ENCODE measurements around the gene RNF220. TPM values are rescaled to one million over a fixed set of nuclear protein-coding genes. Genes with fewer than 3 reads are reported as not detected.

RNF220 gene
- total and polyA plus RNA-seq, 2 of the 13 experiments (the other 11 are each of a cell fraction or from before 2014, with no cell fraction given), result 48.2 to 72.1 TPM

DNA sequence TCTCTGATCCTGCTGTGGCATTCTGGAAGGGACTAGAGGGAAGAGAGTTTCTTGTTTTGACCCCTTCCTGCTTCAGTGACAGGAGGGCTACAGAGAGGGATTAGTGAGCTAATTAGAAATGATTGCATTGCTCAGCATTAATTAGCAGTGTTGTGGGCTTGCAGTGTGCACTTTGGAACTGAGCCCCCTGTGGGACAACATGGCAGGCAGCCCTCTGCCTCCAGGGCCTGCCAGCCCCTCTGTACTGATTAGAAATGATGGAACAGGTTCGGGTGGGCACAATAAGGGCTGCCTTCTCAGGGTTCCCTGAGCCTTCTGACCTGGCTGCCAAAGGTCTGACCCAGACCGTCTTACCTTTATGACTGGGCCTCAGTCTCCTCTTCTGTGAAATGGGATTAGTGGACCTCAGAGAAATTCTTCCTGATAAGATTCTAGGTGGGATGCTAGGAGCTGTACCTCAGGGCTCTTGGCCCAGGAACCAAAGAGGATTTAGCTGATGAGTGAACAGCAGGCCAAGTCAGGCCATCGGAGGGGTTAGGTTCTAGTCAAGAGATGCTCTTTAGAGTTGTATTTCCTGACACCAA lies 229.6 kb downstream of the RNF220 start (continued):
- TF ChIP-seq, protein P1, sequence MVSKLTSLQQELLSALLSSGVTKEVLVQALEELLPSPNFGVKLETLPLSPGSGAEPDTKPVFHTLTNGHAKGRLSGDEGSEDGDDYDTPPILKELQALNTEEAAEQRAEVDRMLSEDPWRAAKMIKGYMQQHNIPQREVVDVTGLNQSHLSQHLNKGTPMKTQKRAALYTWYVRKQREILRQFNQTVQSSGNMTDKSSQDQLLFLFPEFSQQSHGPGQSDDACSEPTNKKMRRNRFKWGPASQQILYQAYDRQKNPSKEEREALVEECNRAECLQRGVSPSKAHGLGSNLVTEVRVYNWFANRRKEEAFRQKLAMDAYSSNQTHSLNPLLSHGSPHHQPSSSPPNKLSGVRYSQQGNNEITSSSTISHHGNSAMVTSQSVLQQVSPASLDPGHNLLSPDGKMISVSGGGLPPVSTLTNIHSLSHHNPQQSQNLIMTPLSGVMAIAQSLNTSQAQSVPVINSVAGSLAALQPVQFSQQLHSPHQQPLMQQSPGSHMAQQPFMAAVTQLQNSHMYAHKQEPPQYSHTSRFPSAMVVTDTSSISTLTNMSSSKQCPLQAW (CRISPR knock-in tag; IDR thresholded peaks at IDR 0.05), result no peak
- TF ChIP-seq STAG1 (CRISPR knock-in tag; IDR thresholded peaks at IDR 0.05) (no peak), ZNF629 (CRISPR knock-in tag; conservative IDR thresholded peaks at IDR 0.05) (peak; percentile 89), EEA1 (CRISPR knock-in tag; IDR thresholded peaks at IDR 0.05; ENCODE audit: borderline replicate concordance) (no peak), NR2F6 (IDR thresholded peaks at IDR 0.05) (no peak), NR2F6 (CRISPR knock-in tag; IDR thresholded peaks at IDR 0.05) (no peak), SSRP1 (CRISPR knock-in tag; IDR thresholded peaks at IDR 0.05) (no peak), PAF1 (CRISPR knock-in tag; IDR thresholded peaks at IDR 0.05) (0 out of 2 replicates have a peak, but pooled peaks have one; percentile 36), ZNF660 (CRISPR knock-in tag; IDR thresholded peaks at IDR 0.05; ENCODE audit: borderline replicate concordance, low read depth) (no peak), ZEB1 (IDR thresholded peaks at IDR 0.05; ENCODE audit: insufficient replicate concordance, low read depth) (no peak), ZBTB8A (CRISPR knock-in tag; IDR thresholded peaks at IDR 0.05; ENCODE audit: borderline replicate concordance, low read depth) (no peak), ZNF567 (CRISPR knock-in tag; IDR thresholded peaks at IDR 0.05; ENCODE audit: borderline replicate concordance) (no peak), HDAC6 (IDR thresholded peaks at IDR 0.05; ENCODE audit: low read depth, low read length) (no peak)
- TF ChIP-seq, protein P2, sequence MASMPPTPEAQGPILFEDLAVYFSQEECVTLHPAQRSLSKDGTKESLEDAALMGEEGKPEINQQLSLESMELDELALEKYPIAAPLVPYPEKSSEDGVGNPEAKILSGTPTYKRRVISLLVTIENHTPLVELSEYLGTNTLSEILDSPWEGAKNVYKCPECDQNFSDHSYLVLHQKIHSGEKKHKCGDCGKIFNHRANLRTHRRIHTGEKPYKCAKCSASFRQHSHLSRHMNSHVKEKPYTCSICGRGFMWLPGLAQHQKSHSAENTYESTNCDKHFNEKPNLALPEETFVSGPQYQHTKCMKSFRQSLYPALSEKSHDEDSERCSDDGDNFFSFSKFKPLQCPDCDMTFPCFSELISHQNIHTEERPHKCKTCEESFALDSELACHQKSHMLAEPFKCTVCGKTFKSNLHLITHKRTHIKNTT (CRISPR knock-in tag; IDR thresholded peaks at IDR 0.05), result no peak
- TF ChIP-seq, protein P3, sequence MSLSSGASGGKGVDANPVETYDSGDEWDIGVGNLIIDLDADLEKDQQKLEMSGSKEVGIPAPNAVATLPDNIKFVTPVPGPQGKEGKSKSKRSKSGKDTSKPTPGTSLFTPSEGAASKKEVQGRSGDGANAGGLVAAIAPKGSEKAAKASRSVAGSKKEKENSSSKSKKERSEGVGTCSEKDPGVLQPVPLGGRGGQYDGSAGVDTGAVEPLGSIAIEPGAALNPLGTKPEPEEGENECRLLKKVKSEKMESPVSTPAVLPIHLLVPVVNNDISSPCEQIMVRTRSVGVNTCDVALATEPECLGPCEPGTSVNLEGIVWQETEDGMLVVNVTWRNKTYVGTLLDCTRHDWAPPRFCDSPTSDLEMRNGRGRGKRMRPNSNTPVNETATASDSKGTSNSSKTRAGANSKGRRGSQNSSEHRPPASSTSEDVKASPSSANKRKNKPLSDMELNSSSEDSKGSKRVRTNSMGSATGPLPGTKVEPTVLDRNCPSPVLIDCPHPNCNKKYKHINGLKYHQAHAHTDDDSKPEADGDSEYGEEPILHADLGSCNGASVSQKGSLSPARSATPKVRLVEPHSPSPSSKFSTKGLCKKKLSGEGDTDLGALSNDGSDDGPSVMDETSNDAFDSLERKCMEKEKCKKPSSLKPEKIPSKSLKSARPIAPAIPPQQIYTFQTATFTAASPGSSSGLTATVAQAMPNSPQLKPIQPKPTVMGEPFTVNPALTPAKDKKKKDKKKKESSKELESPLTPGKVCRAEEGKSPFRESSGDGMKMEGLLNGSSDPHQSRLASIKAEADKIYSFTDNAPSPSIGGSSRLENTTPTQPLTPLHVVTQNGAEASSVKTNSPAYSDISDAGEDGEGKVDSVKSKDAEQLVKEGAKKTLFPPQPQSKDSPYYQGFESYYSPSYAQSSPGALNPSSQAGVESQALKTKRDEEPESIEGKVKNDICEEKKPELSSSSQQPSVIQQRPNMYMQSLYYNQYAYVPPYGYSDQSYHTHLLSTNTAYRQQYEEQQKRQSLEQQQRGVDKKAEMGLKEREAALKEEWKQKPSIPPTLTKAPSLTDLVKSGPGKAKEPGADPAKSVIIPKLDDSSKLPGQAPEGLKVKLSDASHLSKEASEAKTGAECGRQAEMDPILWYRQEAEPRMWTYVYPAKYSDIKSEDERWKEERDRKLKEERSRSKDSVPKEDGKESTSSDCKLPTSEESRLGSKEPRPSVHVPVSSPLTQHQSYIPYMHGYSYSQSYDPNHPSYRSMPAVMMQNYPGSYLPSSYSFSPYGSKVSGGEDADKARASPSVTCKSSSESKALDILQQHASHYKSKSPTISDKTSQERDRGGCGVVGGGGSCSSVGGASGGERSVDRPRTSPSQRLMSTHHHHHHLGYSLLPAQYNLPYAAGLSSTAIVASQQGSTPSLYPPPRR (CRISPR knock-in tag; IDR thresholded peaks at IDR 0.05; ENCODE audit: borderline replicate concordance), result no peak
